Central memory CD4-positive, alpha-beta T cell (primary cell): Measurements from ENCODE around the gene EYS.

Experiments used
- DNase-seq: peaks from one replicate; pipeline ENCODE4 v3.0.0; 2022

EYS gene

DNA sequence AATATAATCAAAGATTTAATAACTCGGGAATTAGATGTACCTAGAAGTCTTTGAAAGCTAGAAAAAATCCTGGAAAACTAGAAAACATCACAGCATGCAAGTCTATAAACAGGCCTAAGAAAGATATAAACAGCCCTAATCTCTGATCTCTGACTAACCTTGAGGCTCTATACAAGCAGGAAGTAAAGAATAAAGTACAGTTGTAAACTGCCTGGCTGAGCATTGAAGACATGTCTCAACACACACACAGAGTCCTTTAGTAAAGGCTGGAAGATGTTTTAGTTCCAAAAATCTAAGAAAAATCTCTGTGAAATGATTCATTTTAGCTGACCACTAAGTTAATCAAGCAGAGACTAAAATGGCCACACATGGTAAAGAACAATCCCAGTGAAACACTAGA lies 774.5 kb downstream of the EYS start:
- DNase-seq: no peak

GRCh38 chr6:64930681-64931080 lies 776.3 kb downstream of the EYS start:
- no peak for DNase-seq

DNA sequence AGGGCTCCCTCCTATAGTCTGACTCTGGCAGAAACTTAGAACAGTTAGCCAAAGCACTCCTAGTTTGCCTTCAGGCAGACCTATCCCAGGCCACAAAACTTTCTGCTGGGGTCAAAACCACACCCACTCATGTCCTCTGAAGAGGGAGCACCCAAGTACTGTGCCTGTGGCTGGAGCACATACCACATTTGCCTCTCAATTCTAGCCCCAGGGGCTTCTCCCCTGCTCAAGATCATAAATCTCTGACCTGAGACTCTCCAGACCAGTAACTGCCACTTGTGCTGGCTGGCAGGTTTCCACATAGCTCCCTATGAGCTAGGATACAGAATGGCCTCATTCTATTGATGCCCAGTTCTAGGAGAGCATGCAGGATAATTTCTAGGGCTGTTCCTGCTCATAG lies 781.0 kb downstream of the EYS start:
- DNase-seq: no peak

- no peak for DNase-seq
These were observed 786.8 kb downstream of the EYS start for GRCh38 chr6:64920257-64920656.

DNA sequence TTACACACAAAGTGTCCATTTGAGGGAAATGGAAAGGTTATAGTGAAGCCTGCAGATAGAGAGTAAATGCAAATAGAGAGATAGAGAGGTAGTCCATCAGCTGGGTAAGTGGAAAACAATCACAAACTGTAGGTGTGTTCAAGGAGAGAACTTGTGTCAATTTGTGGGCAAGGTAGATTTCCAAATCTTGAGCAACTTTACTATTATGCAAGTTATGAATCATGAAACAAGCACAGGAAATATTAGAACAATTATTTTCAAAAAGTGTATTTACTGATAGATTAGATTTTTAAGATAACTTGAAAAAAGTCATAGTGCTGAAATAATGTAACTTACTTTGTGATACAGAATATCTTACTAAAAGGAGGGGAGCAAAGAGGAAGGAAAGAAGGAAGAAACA lies 792.9 kb downstream of the EYS start:
- no peak for DNase-seq

DNA sequence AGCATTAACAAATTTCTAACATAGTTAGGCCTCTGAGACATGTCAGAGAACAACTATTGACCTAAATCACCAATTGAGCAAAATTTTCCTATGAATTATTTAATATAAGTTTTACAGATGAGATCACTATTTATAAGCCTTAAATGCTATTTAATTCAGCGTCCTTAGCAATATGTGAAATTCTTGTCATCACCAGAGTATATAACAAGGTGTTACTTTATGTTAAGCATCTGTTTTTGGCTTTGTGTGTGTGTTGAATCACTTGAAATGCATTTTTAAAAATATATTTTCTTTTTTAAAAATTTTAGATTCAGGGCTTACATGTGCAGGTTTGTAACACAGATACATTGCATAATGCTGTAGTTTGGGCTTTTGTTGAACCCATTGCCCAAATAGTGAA lies 794.1 kb downstream of the EYS start:
- no peak for DNase-seq

GRCh38 chr6:64908104-64908503 lies 798.9 kb downstream of the EYS start:
- no peak for DNase-seq

GRCh38 chr6:64904616-64905015 lies 802.4 kb downstream of the EYS start:
- DNase-seq: no peak

DNA sequence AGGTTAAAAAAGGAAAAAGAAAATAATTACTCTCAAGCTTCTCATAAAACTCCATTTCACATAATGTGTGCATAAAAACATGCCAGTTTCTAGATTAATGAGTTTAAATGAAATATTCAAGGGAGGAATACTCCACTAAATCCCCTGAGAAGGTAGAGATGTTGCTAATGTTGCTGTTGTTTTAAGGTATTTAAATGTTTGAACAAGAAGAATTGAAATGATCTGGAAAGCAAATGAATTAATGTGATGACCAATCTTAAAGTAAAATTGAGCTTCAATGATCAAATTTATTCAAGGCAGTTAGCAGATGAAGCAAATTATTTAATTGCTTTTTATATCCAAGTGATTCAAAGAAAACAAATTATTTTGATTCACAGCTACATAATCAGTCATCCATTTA lies 804.4 kb downstream of the EYS start:
- DNase-seq: no peak

GRCh38 chr6:64896939-64897338 lies 810.1 kb downstream of the EYS start:
- DNase-seq: no peak

DNA sequence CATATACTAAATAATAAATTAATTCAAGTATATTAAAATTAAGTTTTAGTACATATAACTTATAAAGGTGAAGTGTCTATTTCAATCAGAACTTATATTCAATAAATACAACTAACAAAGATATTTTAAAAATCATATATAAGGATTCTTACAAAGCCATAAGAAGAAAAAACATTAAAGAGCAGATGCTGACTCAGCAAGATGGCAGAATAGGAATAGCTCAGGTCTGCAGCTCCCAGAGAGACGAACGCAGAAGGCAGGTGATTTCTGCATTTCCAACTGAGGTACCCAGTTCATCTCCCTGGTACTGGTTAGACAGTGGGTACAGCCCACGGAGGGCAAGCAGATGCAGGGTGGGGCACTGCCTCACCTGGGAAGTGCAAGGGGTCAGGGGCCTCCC lies 811.1 kb downstream of the EYS start:
- no peak for DNase-seq

DNA sequence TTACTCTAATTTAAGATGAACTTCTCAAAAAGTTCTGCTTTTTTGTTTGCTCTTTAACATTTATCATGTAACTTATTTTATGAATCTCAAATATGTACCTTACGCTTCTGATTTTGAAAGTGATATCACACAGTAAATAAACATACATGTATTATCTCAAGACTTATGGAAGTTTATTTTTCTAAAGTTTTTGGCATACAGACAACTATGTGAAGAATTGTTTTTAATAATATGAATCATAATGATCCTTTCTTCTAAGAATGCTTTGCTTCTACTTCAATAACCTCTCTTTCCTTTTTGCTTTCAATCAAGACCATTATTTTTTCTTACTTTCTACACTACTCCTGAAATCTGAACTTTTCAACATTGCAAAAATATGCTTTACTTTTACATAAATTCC lies 816.4 kb downstream of the EYS start:
- no peak for DNase-seq

DNA sequence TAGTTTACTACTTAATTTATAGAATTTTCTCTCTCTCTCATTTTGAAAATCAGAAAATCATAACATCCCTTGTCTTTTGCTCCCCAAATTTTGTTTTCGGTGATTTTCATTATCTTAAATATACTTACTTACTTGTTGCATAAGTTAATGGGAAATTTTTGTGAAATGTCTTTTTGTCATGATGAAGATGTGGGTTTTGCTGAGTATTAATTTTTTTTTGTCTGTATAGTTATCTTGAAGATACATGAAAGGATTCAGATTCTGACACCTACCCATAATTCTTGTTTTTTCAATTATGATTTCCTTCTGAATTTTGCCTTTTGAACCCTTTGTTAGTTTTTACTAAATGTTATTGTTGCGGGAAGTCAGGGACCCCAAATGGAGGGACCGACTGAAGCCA lies 817.9 kb downstream of the EYS start:
- no peak for DNase-seq

- no peak for DNase-seq
These were observed 832.2 kb downstream of the EYS start for GRCh38 chr6:64874776-64875175.

GRCh38 chr6:64872633-64873032 lies 834.4 kb downstream of the EYS start:
- DNase-seq: no peak

DNA sequence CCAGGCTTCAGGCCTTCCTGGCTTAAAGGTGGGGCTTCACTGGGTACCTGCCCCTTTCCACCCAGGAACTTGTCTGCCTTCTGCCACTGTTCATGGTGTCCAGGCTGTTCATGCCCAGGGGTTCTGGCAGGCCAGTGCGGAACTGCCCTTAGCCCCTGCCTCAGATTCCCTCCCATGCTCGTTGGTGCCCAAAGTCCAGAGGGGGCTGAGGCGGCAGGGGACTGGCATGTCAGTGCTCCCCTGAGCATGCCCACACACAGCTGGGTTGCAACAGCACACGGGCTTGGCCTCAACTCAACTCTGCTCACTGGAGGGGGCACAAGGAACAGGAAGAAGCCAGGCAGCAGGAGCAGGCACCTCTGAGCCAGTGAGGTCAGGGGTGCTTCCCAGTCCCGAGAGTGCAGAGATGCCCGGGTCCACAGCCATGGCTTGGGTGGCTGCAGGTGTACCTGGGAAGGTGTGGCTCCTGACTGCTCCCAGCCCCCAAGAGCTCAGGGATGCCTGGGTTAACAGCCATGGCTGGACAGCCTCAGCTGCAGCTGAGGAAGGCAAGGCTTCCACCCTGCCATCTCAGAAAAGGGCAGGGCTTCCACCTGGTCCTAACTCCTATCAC lies 845.9 kb downstream of the EYS start:
- no peak for DNase-seq

DNA sequence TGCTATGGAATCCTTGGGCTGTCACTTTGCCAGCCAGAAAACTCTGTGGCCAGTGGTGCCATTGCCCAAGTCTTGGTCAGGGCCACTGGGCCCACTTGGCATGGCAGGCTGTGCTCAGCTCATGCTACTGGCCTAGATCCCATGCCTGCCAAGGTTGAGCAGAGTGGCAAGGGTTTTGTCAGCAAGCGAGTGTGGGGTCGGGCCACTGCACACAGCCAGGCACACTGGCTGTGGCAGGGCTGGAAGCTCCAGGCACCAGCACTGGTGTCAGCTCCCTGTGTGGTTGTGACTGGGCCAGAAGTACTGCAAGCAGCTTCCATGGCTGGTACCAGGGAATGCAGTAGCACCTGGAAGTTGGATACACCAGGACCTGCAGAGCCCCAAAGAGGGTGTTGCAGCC lies 846.8 kb downstream of the EYS start:
- DNase-seq: no peak

- DNase-seq: no peak
These were observed 856.9 kb downstream of the EYS start for GRCh38 chr6:64850121-64850520.

DNA sequence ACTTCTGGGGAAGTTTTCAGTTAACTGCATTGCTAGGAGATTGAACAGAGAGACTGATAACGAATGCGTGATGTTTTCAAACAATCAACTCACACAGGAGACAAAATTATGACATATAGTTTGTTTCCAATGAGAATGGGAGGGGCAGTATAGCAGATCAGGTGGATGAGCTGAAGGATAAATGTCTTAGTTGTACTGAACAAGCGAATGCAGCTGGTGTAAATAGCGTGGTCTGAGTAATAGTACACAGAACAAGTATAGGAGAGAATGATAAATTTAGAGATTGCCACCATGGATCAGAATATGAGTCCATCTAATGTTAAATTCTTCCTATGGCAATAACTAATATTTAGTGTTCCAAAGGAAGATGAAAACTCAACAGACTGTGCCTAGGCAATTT lies 858.6 kb downstream of the EYS start:
- DNase-seq: no peak

- DNase-seq: no peak
These were observed 859.6 kb downstream of the EYS start for GRCh38 chr6:64847396-64847795.

DNA sequence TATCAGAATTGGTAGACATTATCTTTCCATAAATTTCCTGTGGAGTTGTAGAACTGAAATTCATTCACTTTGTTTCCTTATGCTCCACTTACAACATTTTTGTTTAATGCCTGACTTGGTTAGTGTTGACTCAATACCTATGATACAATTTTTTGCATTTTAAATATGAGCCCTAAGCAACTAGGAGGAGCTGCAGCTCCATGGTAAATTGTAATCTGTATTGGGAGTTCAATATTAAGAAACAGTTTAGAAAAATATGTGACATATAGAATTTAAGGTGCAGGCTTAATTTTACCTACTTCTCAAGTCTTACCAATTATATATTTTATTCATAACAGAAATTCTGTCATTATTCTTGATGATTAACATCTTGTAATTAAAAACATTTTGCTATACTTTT lies 868.3 kb downstream of the EYS start:
- DNase-seq: no peak

- DNase-seq: no peak
These were observed 875.3 kb downstream of the EYS start for GRCh38 chr6:64831680-64832079.

GRCh38 chr6:64817525-64817924 lies 889.5 kb downstream of the EYS start:
- DNase-seq: no peak

- no peak for DNase-seq
These were observed 891.3 kb downstream of the EYS start for GRCh38 chr6:64815718-64816117.

GRCh38 chr6:64812138-64812537 lies 894.9 kb downstream of the EYS start:
- DNase-seq: no peak

DNA sequence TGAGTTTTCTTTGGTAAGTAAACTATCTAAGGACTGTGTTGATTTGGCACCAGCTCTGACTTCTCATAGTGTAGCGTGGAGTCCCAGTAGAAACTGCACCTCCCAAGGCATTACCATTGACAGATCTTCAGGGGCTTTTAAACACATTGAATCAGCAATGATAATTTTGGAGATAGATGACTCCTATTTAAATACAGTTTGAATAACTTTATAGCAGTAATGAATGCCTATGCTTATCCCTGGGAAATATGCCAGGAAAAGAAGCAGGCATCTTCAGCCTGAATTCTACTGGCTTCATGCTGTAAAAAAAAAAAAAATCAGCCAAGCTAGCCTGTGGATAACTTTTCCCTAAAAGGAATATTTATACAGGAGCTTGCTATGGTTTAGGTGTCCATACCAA lies 895.9 kb downstream of the EYS start:
- DNase-seq: no peak
